ENCODE data around the gene FBXL17. TPM values are rescaled to one million over a fixed set of nuclear protein-coding genes. Genes with fewer than 3 reads are reported as not detected.

Gene FBXL17
- polyA plus RNA-seq, 2 of the 4 experiments (the other 2 are of a cell fraction): 8.7 to 9.1 TPM

DNA sequence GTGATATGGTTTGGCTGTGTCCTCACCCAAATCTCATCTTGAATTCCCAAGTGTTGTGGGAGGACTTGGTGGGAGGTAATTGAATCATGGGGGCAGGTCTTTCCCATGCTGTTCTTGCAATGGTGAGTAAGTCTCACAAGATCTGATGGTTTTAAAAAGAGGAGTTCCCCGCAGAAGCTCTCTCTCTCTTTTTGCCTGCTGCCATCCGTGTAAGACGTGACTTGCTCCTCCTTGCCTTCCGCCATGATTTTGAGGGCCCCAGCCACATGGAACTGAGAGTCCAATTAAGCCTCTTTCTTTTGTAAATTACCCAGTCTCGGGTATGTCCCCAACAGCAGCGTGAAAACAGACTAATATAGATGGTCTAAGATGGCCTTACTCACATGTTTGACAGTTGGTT lies 210.1 kb downstream of the FBXL17 start:
- Histone ChIP-seq H3K4me3 (no peak overlapping the region), H3K4me2 (no peak overlapping the region), H3K27ac (no peak overlapping the region), H3K4me1 (no peaks in the 10 kb centered on the region), H3K9me3 (no peaks in the 10 kb centered on the region)
- ChIA-PET POLR2A (no interaction called here), CTCF (no interaction called here)
- DNase-seq (ENCODE audit: low read depth in 1 of 2, low spot score in 1 of 2) (no peak), ATAC-seq (no peak), FAIRE-seq (no peak)
- TF ChIP-seq, protein P1, sequence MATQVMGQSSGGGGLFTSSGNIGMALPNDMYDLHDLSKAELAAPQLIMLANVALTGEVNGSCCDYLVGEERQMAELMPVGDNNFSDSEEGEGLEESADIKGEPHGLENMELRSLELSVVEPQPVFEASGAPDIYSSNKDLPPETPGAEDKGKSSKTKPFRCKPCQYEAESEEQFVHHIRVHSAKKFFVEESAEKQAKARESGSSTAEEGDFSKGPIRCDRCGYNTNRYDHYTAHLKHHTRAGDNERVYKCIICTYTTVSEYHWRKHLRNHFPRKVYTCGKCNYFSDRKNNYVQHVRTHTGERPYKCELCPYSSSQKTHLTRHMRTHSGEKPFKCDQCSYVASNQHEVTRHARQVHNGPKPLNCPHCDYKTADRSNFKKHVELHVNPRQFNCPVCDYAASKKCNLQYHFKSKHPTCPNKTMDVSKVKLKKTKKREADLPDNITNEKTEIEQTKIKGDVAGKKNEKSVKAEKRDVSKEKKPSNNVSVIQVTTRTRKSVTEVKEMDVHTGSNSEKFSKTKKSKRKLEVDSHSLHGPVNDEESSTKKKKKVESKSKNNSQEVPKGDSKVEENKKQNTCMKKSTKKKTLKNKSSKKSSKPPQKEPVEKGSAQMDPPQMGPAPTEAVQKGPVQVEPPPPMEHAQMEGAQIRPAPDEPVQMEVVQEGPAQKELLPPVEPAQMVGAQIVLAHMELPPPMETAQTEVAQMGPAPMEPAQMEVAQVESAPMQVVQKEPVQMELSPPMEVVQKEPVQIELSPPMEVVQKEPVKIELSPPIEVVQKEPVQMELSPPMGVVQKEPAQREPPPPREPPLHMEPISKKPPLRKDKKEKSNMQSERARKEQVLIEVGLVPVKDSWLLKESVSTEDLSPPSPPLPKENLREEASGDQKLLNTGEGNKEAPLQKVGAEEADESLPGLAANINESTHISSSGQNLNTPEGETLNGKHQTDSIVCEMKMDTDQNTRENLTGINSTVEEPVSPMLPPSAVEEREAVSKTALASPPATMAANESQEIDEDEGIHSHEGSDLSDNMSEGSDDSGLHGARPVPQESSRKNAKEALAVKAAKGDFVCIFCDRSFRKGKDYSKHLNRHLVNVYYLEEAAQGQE (IDR thresholded peaks at IDR 0.05): no peak
- TF ChIP-seq RARB (CRISPR knock-in tag; IDR thresholded peaks at IDR 0.05) (no peak), KDM1A (IDR thresholded peaks at IDR 0.05; ENCODE audit: low read depth) (no peak), NPAS2 (CRISPR knock-in tag; IDR thresholded peaks at IDR 0.05; ENCODE audit: borderline replicate concordance) (no peak), ESRRA (IDR thresholded peaks at IDR 0.05; ENCODE audit: borderline replicate concordance, low read length) (no peak)
- 91% methylated on average over 6 of the region's 6 CpGs for WGBS (ENCODE audit: missing lambda C conversion rate)

- H3K27ac ChIP-seq: no peak overlapping the region
- TF ChIP-seq SREBF2 (IDR thresholded peaks at IDR 0.05) (no peak), NR3C1 (IDR thresholded peaks at IDR 0.05) (no peak), ESRRA (IDR thresholded peaks at IDR 0.05; ENCODE audit: borderline replicate concordance, low read length) (no peak), EP300 (IDR thresholded peaks at IDR 0.05) (no peak), FOSL2 (IDR thresholded peaks at IDR 0.05) (no peak), FOSL2 (CRISPR knock-in tag; IDR thresholded peaks at IDR 0.05) (no peak), TP53 (CRISPR knock-in tag; IDR thresholded peaks at IDR 0.05) (no peak)
- POLR2A ChIA-PET: no interaction called here
- CTCF ChIA-PET: interaction anchor here (1.4 kb wide), 1 partner anchor 27 kb away, joined by 3 read pairs; no protein-coding TSS in a partner anchor
- ATAC-seq (no peak), DNase-seq (ENCODE audit: low read depth in 1 of 2, low spot score in 1 of 2) (no peak), FAIRE-seq (no peak)
- H3K4me1 ChIP-seq: no peaks in the 10 kb centered on the region
- H3K4me2 ChIP-seq: no peak overlapping the region
- H3K4me3 ChIP-seq: no peak overlapping the region
- no peaks in the 10 kb centered on the region for H3K9me3 ChIP-seq
- 96% methylated on average over 2 of the region's 2 CpGs for WGBS (ENCODE audit: missing lambda C conversion rate)
These were observed 213.0 kb downstream of the FBXL17 start for GRCh38 chr5:108168915-108169314.

GRCh38 chr5:108167174-108167573 lies 214.7 kb downstream of the FBXL17 start:
- ChIA-PET POLR2A (no interaction called here), CTCF (no interaction called here)
- Histone ChIP-seq H3K27ac (no peak overlapping the region), H3K9me3 (no peaks in the 10 kb centered on the region), H3K4me2 (no peak overlapping the region), H3K4me1 (no peaks in the 10 kb centered on the region), H3K4me3 (no peak overlapping the region)
- DNase-seq (ENCODE audit: low read depth in 1 of 2, low spot score in 1 of 2) (no peak), ATAC-seq (no peak), FAIRE-seq (no peak)
- TF ChIP-seq NFE2L2 (conservative IDR thresholded peaks at IDR 0.05; ENCODE audit: low read length) (no peak), ELK1 (IDR thresholded peaks at IDR 0.05; ENCODE audit: low read depth, low read length) (no peak), NPAS2 (CRISPR knock-in tag; IDR thresholded peaks at IDR 0.05; ENCODE audit: borderline replicate concordance) (no peak), EHMT2 (IDR thresholded peaks at IDR 0.05; ENCODE audit: low read depth) (no peak), SMC3 (IDR thresholded peaks at IDR 0.05) (no peak), JUN (IDR thresholded peaks at IDR 0.05) (no peak), PHF8 (IDR thresholded peaks at IDR 0.05; ENCODE audit: borderline replicate concordance, low read depth) (no peak), PBX3 (IDR thresholded peaks at IDR 0.05) (no peak), E2F6 (IDR thresholded peaks at IDR 0.05; ENCODE audit: borderline replicate concordance, low read depth) (no peak), EP300 (IDR thresholded peaks at IDR 0.05) (no peak), CHD4 (IDR thresholded peaks at IDR 0.05; ENCODE audit: borderline replicate concordance) (no peak), ZNF302 (CRISPR knock-in tag; IDR thresholded peaks at IDR 0.05) (no peak)
- 65% methylated on average over 2 of the region's 2 CpGs for WGBS (ENCODE audit: missing lambda C conversion rate)

Data from A549 (cell line).